Activated naive CD8-positive, alpha-beta T cell treated with anti-CD3 and anti-CD28 coated beads, Interleukin-2, amount 50 U/mL, for 24 hours (primary cell): Measurements from ENCODE around the gene PEAK1.

ENCODE experiments used
- ATAC-seq: fragments of 150-1000 bp; cut with Tn5 transposase; one replicate; pipeline ENCODE4 v1.10.0; 2021
- DNase-seq: peaks from one replicate; pipeline ENCODE4 v3.0.0; 2021
- H3K27ac Mint-ChIP-seq: one replicate; pipeline ENCODE4 v1.8.0; 2021; ENCODE audit warnings: mild to moderate bottlenecking, mixed read lengths
- H3K27me3 Mint-ChIP-seq: one replicate; pipeline ENCODE4 v1.8.0; 2021; ENCODE audit warnings: mixed read lengths
- H3K36me3 Mint-ChIP-seq: one replicate; pipeline ENCODE4 v1.8.0; 2021; ENCODE audit warnings: low read depth, mixed read lengths
- H3K4me1 Mint-ChIP-seq: one replicate; pipeline ENCODE4 v1.8.0; 2021; ENCODE audit warnings: mixed read lengths
- H3K4me3 Mint-ChIP-seq: one replicate; pipeline ENCODE4 v1.8.0; 2021; ENCODE audit warnings: mild to moderate bottlenecking, moderate library complexity, mixed read lengths
- H3K9me3 Mint-ChIP-seq: one replicate; pipeline ENCODE4 v1.8.0; 2021; ENCODE audit warnings: mixed read lengths

PEAK1 gene

GRCh38 chr15:77083381-77084160 is 336.3 kb downstream of the PEAK1 start:
- peak; percentile 91 for ATAC-seq
- peak overlapping the region; percentile 15 for H3K4me3 Mint-ChIP-seq
- no peaks in the 10 kb centered on the region for H3K9me3 Mint-ChIP-seq
- H3K36me3 Mint-ChIP-seq = no peaks in the 10 kb centered on the region
- peak; percentile 67 for DNase-seq
- H3K27ac Mint-ChIP-seq = peak overlapping the region; percentile 7
- H3K27me3 Mint-ChIP-seq = no peaks in the 10 kb centered on the region
- peaks cover 25% of the 10 kb centered on the region for H3K4me1 Mint-ChIP-seq

DNA sequence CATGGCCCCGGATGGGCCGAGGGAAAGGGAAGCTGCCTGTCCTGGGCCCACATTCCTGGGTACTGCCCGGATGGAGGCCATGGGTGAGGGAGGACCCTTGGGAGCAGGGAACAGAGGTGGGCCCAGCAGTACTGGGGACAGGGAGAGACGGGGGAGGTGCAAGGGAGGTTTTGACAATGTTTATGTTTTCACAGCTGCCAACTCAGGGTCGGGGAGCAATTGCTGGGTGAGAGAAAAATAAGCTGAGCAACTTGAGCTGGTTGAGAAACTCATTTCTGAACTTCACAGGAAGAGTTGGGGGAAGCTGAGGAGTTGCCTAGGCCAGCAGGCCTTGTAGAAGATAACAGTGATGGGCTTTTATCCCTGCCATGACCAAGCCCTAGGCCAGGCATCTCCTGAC is 337.9 kb downstream of the PEAK1 start:
- no peaks in the 10 kb centered on the region for H3K9me3 Mint-ChIP-seq
- ATAC-seq (no peak), DNase-seq (no peak)
- H3K27me3 Mint-ChIP-seq = no peaks in the 10 kb centered on the region
- no peak overlapping the region for H3K4me3 Mint-ChIP-seq
- peaks cover 25% of the 10 kb centered on the region for H3K4me1 Mint-ChIP-seq
- no peak overlapping the region for H3K27ac Mint-ChIP-seq
- H3K36me3 Mint-ChIP-seq = no peaks in the 10 kb centered on the region

DNA sequence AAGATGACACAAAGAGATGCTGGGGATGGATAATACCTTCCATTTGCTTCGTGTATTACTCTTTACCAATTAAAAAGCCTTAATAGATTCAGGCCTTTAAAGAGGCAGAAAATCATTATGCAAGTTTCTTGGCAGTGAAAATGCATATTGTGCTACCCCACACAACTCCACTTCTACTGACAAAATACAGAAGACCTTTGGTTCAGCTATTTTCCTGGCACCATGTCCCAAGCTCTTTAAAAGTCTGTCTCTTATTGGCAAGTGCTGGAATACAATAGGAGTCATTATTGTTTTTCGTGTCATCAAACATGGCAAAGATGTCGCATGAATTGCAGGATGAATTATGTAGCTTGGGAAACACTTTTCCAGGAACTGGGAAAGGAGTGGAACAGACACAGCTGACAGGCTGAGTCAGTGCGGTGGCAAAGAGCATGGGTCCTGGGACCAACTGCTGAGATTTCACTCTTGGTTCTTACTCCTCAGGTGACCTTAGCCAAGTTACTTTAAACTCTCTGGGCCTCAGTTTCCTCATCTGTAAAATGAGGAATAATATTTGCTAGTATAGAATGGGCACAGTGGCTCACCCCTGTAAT is 343.5 kb downstream of the PEAK1 start:
- Mint-ChIP-seq H3K27ac (no peak overlapping the region), H3K9me3 (no peaks in the 10 kb centered on the region), H3K36me3 (no peaks in the 10 kb centered on the region), H3K27me3 (no peaks in the 10 kb centered on the region), H3K4me1 (peaks cover 6% of the 10 kb centered on the region), H3K4me3 (no peak overlapping the region)
- DNase-seq (no peak), ATAC-seq (no peak)

- Mint-ChIP-seq H3K9me3 (no peaks in the 10 kb centered on the region), H3K4me1 (peaks cover 10% of the 10 kb centered on the region), H3K27ac (no peak overlapping the region), H3K27me3 (no peaks in the 10 kb centered on the region), H3K36me3 (no peaks in the 10 kb centered on the region), H3K4me3 (no peak overlapping the region)
- ATAC-seq (no peak), DNase-seq (no peak)
These were observed 344.4 kb downstream of the PEAK1 start for GRCh38 chr15:77075528-77075927.

- no peak overlapping the region for H3K27ac Mint-ChIP-seq
These were observed 345.6 kb downstream of the PEAK1 start for GRCh38 chr15:77074350-77074749.

DNA sequence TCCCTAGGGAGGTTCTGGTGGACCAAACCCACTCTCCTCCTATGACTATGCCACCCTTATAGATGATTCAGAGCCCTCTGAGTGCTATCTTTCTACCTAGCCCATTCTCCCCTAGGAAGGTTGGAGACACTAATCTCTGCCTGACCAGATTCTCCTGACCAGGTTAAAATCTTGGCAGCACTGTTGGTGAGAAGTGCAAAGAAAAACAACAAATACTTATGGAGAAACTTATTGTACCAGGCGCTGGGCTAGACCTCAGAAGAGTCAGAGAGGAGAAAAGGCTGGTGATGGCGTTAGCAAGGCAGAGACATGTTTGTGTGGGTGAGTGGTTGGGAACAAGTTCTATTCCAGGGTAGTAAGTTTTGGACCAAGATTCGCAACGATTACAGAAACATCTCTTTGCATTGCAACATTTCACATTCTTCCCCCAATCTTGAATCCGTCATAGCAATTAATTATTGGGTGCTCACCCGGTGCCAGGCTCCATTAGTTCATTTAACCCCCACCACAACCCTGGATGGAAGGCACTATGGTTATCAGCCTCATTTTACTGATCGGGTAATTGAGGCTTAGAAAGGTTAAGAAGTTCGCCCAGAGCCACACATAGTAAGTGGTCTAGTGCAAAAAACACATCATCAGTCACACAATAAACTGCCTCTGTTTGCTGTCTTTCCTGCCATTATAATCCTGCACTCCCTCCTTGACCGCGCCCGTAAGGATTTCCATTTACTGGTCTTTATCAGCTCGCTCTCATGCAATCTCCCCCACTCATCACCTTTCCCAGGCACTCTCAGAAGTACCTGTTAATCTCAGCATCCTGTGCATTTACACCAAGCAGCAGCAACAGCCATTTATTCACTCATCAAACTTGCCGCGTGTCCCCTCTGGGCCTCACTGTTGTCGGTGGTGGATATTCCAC is 348.3 kb downstream of the PEAK1 start:
- no peak for DNase-seq
- H3K4me1 Mint-ChIP-seq = peaks cover 38% of the 10 kb centered on the region
- peak overlapping the region; percentile 64 for H3K4me3 Mint-ChIP-seq
- H3K27me3 Mint-ChIP-seq = no peaks in the 10 kb centered on the region
- no peak for ATAC-seq
- peak overlapping the region; percentile 25 for H3K27ac Mint-ChIP-seq
- peaks cover 14% of the 10 kb centered on the region for H3K36me3 Mint-ChIP-seq
- H3K9me3 Mint-ChIP-seq = no peaks in the 10 kb centered on the region

More at GRCh38 chr15:77074350-77074749, 345.6 kb downstream of the PEAK1 start:
- Mint-ChIP-seq H3K36me3 (peaks cover 5% of the 10 kb centered on the region), H3K4me1 (peaks cover 17% of the 10 kb centered on the region), H3K4me3 (no peak overlapping the region), H3K27me3 (no peaks in the 10 kb centered on the region), H3K9me3 (no peaks in the 10 kb centered on the region)
- DNase-seq (no peak), ATAC-seq (no peak)

- Mint-ChIP-seq H3K36me3 (peaks cover 16% of the 10 kb centered on the region), H3K4me3 (peak within 1 kb of the TSS; percentile 86), H3K9me3 (no peaks in the 10 kb centered on the region), H3K27me3 (no peaks in the 10 kb centered on the region), H3K27ac (peak within 1 kb of the TSS; percentile 68), H3K4me1 (peaks cover 39% of the 10 kb centered on the region)
- DNase-seq = peak; percentile 94
- ATAC-seq = peak; percentile 99
These were observed 349.2 kb downstream of the PEAK1 start, which contains the start of gene TSPAN3 for GRCh38 chr15:77070495-77071304. Gene TSPAN3 (minus strand): TSS chr15:77071109. CDS start chr15:77070954, 155 bp downstream.

GRCh38 chr15:77070180-77070494 is 349.8 kb downstream of the PEAK1 start:
- DNase-seq (no peak), ATAC-seq (no peak)
- Mint-ChIP-seq H3K36me3 (peaks cover 16% of the 10 kb centered on the region), H3K27ac (peak overlapping the region; percentile 68), H3K9me3 (no peaks in the 10 kb centered on the region), H3K27me3 (no peaks in the 10 kb centered on the region), H3K4me1 (peaks cover 39% of the 10 kb centered on the region), H3K4me3 (peak overlapping the region; percentile 86)

GRCh38 chr15:77069521-77070121 is 350.3 kb downstream of the PEAK1 start:
- Mint-ChIP-seq H3K27ac (peak overlapping the region; percentile 68), H3K36me3 (peaks cover 16% of the 10 kb centered on the region), H3K4me1 (peaks cover 44% of the 10 kb centered on the region), H3K9me3 (no peaks in the 10 kb centered on the region), H3K4me3 (peak overlapping the region; percentile 86), H3K27me3 (no peaks in the 10 kb centered on the region)
- ATAC-seq (no peak), DNase-seq (no peak)

DNA sequence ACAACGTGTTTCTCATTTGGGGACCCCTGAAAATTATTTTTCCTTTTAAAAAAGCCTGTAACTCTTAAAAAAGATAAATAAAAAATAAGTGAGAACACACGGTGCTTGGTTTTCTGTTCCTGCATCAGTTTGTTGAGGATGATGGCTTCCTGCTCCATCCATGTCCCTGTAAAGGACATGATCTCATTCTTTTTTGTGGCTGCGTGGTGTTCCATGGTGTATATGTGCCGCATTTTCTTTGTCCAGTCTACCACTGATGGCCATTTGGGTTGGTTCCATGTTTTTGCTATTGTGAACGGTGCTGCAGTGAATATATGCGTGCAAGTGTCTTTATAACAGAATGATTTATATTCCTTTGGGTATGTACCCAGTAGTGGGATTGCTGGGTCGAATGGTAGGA is 351.3 kb downstream of the PEAK1 start:
- Mint-ChIP-seq H3K4me1 (peaks cover 53% of the 10 kb centered on the region), H3K36me3 (peaks cover 16% of the 10 kb centered on the region), H3K4me3 (no peak overlapping the region), H3K27me3 (no peaks in the 10 kb centered on the region), H3K9me3 (no peaks in the 10 kb centered on the region), H3K27ac (no peak overlapping the region)
- ATAC-seq = no peak
- no peak for DNase-seq

- no peaks in the 10 kb centered on the region for H3K27me3 Mint-ChIP-seq
- no peak for ATAC-seq
- H3K27ac Mint-ChIP-seq = peak overlapping the region; percentile 1
- H3K4me3 Mint-ChIP-seq = no peak overlapping the region
- H3K36me3 Mint-ChIP-seq = peaks cover 16% of the 10 kb centered on the region
- no peaks in the 10 kb centered on the region for H3K9me3 Mint-ChIP-seq
- peaks cover 60% of the 10 kb centered on the region for H3K4me1 Mint-ChIP-seq
- no peak for DNase-seq
These were observed 352.1 kb downstream of the PEAK1 start for GRCh38 chr15:77067691-77068367.

DNA sequence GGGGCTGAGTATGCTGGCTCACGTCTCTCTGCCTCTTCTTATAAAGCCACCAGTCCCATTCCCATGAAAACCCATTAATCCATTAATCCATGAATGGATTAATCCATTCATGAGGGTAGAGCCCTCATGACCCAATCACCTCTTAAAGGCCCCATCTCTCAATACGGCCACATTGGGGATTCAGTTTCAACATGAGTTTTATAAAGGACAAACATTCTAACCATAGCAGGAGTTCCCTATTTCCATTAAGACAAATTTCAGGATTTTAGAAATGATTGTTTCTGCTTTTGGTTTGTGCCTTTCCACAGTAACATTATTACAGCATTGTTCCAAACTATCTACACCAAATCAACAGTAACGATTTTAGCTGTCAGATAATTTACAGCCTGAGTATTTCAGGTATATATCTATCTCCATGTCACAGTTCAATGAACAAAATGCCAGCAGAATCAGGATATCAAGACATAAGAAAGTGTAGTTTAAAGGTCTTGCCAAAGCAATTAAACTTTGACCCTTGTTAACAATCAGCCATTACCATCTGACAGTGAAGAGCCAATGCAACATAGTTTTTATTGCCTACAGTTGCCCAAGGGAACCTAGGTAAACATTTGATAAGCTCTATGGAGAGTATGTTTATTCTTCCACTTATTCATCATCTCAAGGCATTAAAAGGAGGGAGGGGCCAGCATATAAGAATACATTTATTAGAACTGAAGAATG is 352.8 kb downstream of the PEAK1 start:
- Mint-ChIP-seq H3K27me3 (no peaks in the 10 kb centered on the region), H3K4me3 (no peak overlapping the region), H3K9me3 (no peaks in the 10 kb centered on the region), H3K4me1 (peaks cover 66% of the 10 kb centered on the region), H3K36me3 (peaks cover 16% of the 10 kb centered on the region), H3K27ac (peak overlapping the region; percentile 55)
- no peak for ATAC-seq
- no peak for DNase-seq
